Thyroid gland (tissue), 4 donors: ENCODE results near the gene CKAP2.

Experiments
- CTCF ChIP-seq, 6 experiments: fragments of 200-600 bp in 3 of 6; fragments of 450-650 bp in 3 of 6; sonication (generic) in 3 of 6; IDR thresholded peaks; one replicate each; pipeline ENCODE4 v1.5.1; 2016 to 2019; ENCODE audit warnings: antibody characterized with exemption in 6 of 6, mild to moderate bottlenecking in 2 of 6, inconsistent platforms in 1 of 6, moderate library complexity in 1 of 6
- POLR2A ChIP-seq, 2 donors: fragments of 450-650 bp; IDR thresholded peaks; one replicate each; pipeline ENCODE4 v1.6.1; 2017; ENCODE audit warnings: antibody characterized with exemption in 2 of 2, mild to moderate bottlenecking in 2 of 2, moderate library complexity in 1 of 2

- TF ChIP-seq CTCF (IDR thresholded peaks at IDR 0.05) = no peak
- no peak for TF ChIP-seq POLR2A (IDR thresholded peaks at IDR 0.05)
Measured at GRCh38 chr13:52449331-52450011, 5.8 kb upstream of the CKAP2 start.
